Calu3 (cell line): ENCODE results near the gene MBNL1. TPM values are rescaled to one million over a fixed set of nuclear protein-coding genes. Genes with fewer than 3 reads are reported as not detected.

ENCODE experiments used
- BruUV-seq: library from RNA; stranded (reverse); fragments of 400-500 nt; replicated peaks from 2 replicates; lab custom pipeline; 2021; lab: Mats Ljungman, UMichigan
- CTCF ChIA-PET: fragments of 300-600 bp; sonication (Branson Sonifier 250); formaldehyde crosslinking; loops from one replicate; lab custom pipeline; 2022; ENCODE audit warnings: antibody characterized with exemption; lab: Charles Lee
- DNase-seq: peaks from one replicate; pipeline ENCODE4 v3.0.0; 2022
- H3K27ac Mint-ChIP-seq: one replicate; pipeline ENCODE4 v1.8.0; 2022; ENCODE audit warnings: mixed read lengths; ENCODE audit not compliant: unreplicated experiment
- H3K27me3 Mint-ChIP-seq: one replicate; pipeline ENCODE4 v1.8.0; 2022; ENCODE audit warnings: mixed read lengths; ENCODE audit not compliant: unreplicated experiment
- H3K36me3 Mint-ChIP-seq: one replicate; pipeline ENCODE4 v1.8.0; 2022; ENCODE audit warnings: mild to moderate bottlenecking, moderate library complexity, mixed read lengths; ENCODE audit not compliant: insufficient read depth, unreplicated experiment
- H3K4me1 Mint-ChIP-seq: one replicate; pipeline ENCODE4 v1.8.0; 2022; ENCODE audit warnings: mild to moderate bottlenecking, low read depth, mixed read lengths; ENCODE audit not compliant: unreplicated experiment
- H3K4me3 Mint-ChIP-seq: one replicate; pipeline ENCODE4 v1.8.0; 2022; ENCODE audit warnings: mild to moderate bottlenecking, low read depth, moderate library complexity, mixed read lengths; ENCODE audit not compliant: unreplicated experiment
- H3K9me3 Mint-ChIP-seq: one replicate; pipeline ENCODE4 v1.8.0; 2022; ENCODE audit warnings: low read depth, mixed read lengths; ENCODE audit not compliant: unreplicated experiment
- CTCF ChIP-seq: fragments of 200-600 bp; IDR thresholded peaks from one replicate; pipeline ENCODE4 v1.8.0; 2022; ENCODE audit warnings: antibody characterized with exemption; ENCODE audit not compliant: unreplicated experiment
- intact Hi-C: fragments of 100-400 bp; cut with micrococcal nuclease; formaldehyde crosslinking; loops from one replicate; pipeline ENCODE4 v1.10.0; 2022; ENCODE audit not compliant: unreplicated experiment
- total RNA-seq: library from RNA; stranded (reverse); gene quantifications from 2 replicates; pipeline ENCODE4 v1.2.3, GENCODE V29; 2022

The MBNL1 gene
- total RNA-seq, 1 experiment from 2014 or later = 183 TPM

GRCh38 chr3:152289708-152290107 lies 21.0 kb downstream of the MBNL1 start:
- CTCF ChIA-PET = no interaction called here
- no peak for TF ChIP-seq CTCF
- H3K27ac Mint-ChIP-seq = no peak overlapping the region

DNA sequence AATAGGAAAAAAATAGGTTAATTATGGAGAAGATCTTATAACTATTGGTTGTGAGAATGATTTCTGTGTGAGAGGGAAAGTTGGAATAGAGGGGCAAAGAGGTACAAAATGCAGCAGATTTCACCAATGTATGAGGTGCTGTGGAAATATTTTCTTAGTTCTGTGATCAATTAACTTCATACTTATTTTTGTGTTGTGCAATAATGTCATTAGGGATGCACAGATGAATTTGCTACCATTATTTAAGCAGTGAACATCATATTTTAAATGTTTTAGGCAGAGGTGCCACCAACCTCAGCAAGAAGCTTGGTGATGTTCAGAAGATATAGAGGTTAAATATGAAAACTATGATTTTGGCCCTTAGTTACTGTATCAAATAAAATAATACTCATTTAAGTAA lies 21.6 kb downstream of the MBNL1 start:
- intact Hi-C loops = no loop called here
- Mint-ChIP-seq H3K27me3 (no peaks in the 10 kb centered on the region), H3K36me3 (no peaks in the 10 kb centered on the region), H3K4me3 (no peak overlapping the region), H3K27ac (no peak overlapping the region), H3K9me3 (no peaks in the 10 kb centered on the region), H3K4me1 (peaks cover 26% of the 10 kb centered on the region)
- DNase-seq = no peak
- no peak for TF ChIP-seq CTCF
- CTCF ChIA-PET = interaction anchor here (1.3 kb wide), 1 partner anchor 38 kb away, joined by 5 read pairs; no protein-coding TSS in a partner anchor
- no TSS peak for BruUV-seq

More at GRCh38 chr3:152289708-152290107, 21.0 kb downstream of the MBNL1 start:
- no peak for DNase-seq
- H3K4me1 Mint-ChIP-seq = peaks cover 28% of the 10 kb centered on the region
- no TSS peak for BruUV-seq
- H3K9me3 Mint-ChIP-seq = no peaks in the 10 kb centered on the region
- H3K27me3 Mint-ChIP-seq = no peaks in the 10 kb centered on the region
- no peaks in the 10 kb centered on the region for H3K36me3 Mint-ChIP-seq
- H3K4me3 Mint-ChIP-seq = no peak overlapping the region
- intact Hi-C loops = no loop called here

GRCh38 chr3:152291238-152291637 lies 22.5 kb downstream of the MBNL1 start:
- H3K4me1 Mint-ChIP-seq = peaks cover 34% of the 10 kb centered on the region
- H3K27ac Mint-ChIP-seq = no peak overlapping the region
- no peak overlapping the region for H3K4me3 Mint-ChIP-seq
- DNase-seq = no peak
- no TSS peak for BruUV-seq
- H3K9me3 Mint-ChIP-seq = no peaks in the 10 kb centered on the region
- CTCF ChIA-PET = interaction anchor here (0.6 to 1.3 kb wide), 3 partner anchors 12 to 152 kb away, joined by 3 to 5 read pairs (median 4); no protein-coding TSS in a partner anchor
- H3K36me3 Mint-ChIP-seq = no peaks in the 10 kb centered on the region
- intact Hi-C loops = no loop called here
- TF ChIP-seq CTCF = no peak
- H3K27me3 Mint-ChIP-seq = no peaks in the 10 kb centered on the region

GRCh38 chr3:152291649-152292066 lies 22.9 kb downstream of the MBNL1 start:
- Mint-ChIP-seq H3K27ac (no peak overlapping the region), H3K27me3 (no peaks in the 10 kb centered on the region), H3K36me3 (no peaks in the 10 kb centered on the region), H3K4me1 (peaks cover 38% of the 10 kb centered on the region), H3K9me3 (no peaks in the 10 kb centered on the region), H3K4me3 (no peak overlapping the region)
- intact Hi-C loops = no loop called here
- no peak for DNase-seq
- CTCF ChIA-PET = interaction anchor here (0.6 to 1.3 kb wide), 3 partner anchors 11 to 152 kb away, joined by 3 to 5 read pairs (median 4); no protein-coding TSS in a partner anchor
- BruUV-seq = no TSS peak
- no peak for TF ChIP-seq CTCF
